PC-9 (cell line): Measurements from ENCODE around the gene HSDL1. TPM values are rescaled to one million over a fixed set of nuclear protein-coding genes. Genes with fewer than 3 reads are reported as not detected.

Source experiments
- BruUV-seq: library from RNA; stranded (reverse); fragments of 400-500 nt; replicated peaks from 2 replicates; lab custom pipeline; 2021; lab: Mats Ljungman, UMichigan
- CTCF ChIA-PET: fragments of 300-600 bp; sonication (Branson Sonifier 250); formaldehyde crosslinking; loops from one replicate; lab custom pipeline; 2022; ENCODE audit warnings: antibody characterized with exemption; lab: Charles Lee
- POLR2A ChIA-PET: fragments of 300-600 bp; sonication (Branson Sonifier 250); formaldehyde crosslinking; loops from one replicate; lab custom pipeline; 2022; ENCODE audit warnings: antibody characterized with exemption; ENCODE audit not compliant: unreplicated experiment; lab: Charles Lee
- DNase-seq, 2 experiments: peaks; one replicate each; pipeline versions ENCODE4 v3.0.0 to v3.0.0-alpha.2; 2015 to 2022; ENCODE audit warnings: mixed read lengths in 1 of 2
- H2AFZ ChIP-seq: fragments of 200-600 bp; sonication (generic); 2 replicates; pipeline ENCODE4 v1.8.1; 2017; ENCODE audit warnings: antibody characterized with exemption
- H3F3A ChIP-seq: fragments of 200-600 bp; sonication (generic); 2 replicates; pipeline ENCODE4 v1.8.1; 2017; ENCODE audit warnings: antibody characterized with exemption, mild to moderate bottlenecking, low read depth; ENCODE audit not compliant: insufficient read depth
- H3K27ac ChIP-seq: fragments of 200-600 bp; sonication (generic); 2 replicates; pipeline ENCODE4 v1.6.1; 2016; ENCODE audit warnings: mixed run types
- H3K27me3 ChIP-seq: fragments of 200-600 bp; sonication (generic); 2 replicates; pipeline ENCODE4 v1.6.1; 2016; ENCODE audit warnings: low read depth, mixed run types; ENCODE audit not compliant: insufficient read depth
- H3K36me3 ChIP-seq: fragments of 200-600 bp; sonication (generic); 2 replicates; pipeline ENCODE4 v1.6.1; 2016; ENCODE audit warnings: low read depth, mixed run types
- H3K4me1 ChIP-seq: fragments of 200-600 bp; sonication (generic); replicated peaks from 2 replicates; pipeline ENCODE4 v1.6.1; 2016; ENCODE audit warnings: mixed run types; ENCODE audit not compliant: insufficient read depth
- H3K4me2 ChIP-seq: fragments of 200-600 bp; sonication (generic); 2 replicates; pipeline ENCODE4 v1.6.1; 2017; ENCODE audit warnings: mixed run types
- H3K4me3 ChIP-seq: fragments of 200-600 bp; sonication (generic); 2 replicates; pipeline ENCODE4 v1.6.1; 2016; ENCODE audit warnings: mixed run types
- H3K79me2 ChIP-seq: fragments of 200-600 bp; sonication (generic); 2 replicates; pipeline ENCODE4 v1.6.1; 2017; ENCODE audit warnings: low read depth, mixed run types
- H3K9me2 ChIP-seq: fragments of 200-600 bp; sonication (generic); 2 replicates; pipeline ENCODE4 v1.8.1; 2017; ENCODE audit warnings: mild to moderate bottlenecking; ENCODE audit not compliant: insufficient read depth
- H3K9me3 ChIP-seq: fragments of 200-600 bp; sonication (generic); 2 replicates; pipeline ENCODE4 v1.8.1; 2016; ENCODE audit warnings: low read depth; ENCODE audit not compliant: insufficient read depth
- H4K20me1 ChIP-seq: fragments of 200-600 bp; sonication (generic); 2 replicates; pipeline ENCODE4 v1.8.1; 2017; ENCODE audit not compliant: insufficient read depth
- CTCF ChIP-seq: fragments of 200-600 bp; sonication (generic); conservative IDR thresholded peaks from 2 replicates; pipeline ENCODE4 v1.6.1; 2017; ENCODE audit warnings: mixed run types, antibody characterized with exemption, mild to moderate bottlenecking, moderate library complexity
- EZH2 ChIP-seq: fragments of 200-600 bp; sonication (generic); IDR thresholded peaks from 2 replicates; pipeline ENCODE4 v1.8.0; 2017; ENCODE audit warnings: antibody characterized with exemption, low read depth
- intact Hi-C: fragments of 100-400 bp; cut with micrococcal nuclease; formaldehyde crosslinking; loops from one replicate; pipeline ENCODE4 v1.10.0; 2022; ENCODE audit not compliant: unreplicated experiment
- total RNA-seq: library from RNA; stranded (reverse); gene quantifications from 2 replicates; pipeline ENCODE4 v1.2.3, GENCODE V29; 2021

The HSDL1 gene
- total RNA-seq, 1 experiment from 2014 or later = 32.1 TPM

GRCh38 chr16:84137769-84138357 lies 7.1 kb downstream of the HSDL1 start:
- Histone ChIP-seq H2AFZ (no peak overlapping the region), H3K9me3 (no peaks in the 10 kb centered on the region), H3F3A (0 out of 2 replicates have a peak, but pooled peaks cover 7% of the 10 kb centered on the region), H3K9me2 (no peaks in the 10 kb centered on the region), H4K20me1 (no peaks in the 10 kb centered on the region), H3K27ac (peak overlapping the region; percentile 54; the same call in 1 of the 2 replicates), H3K27me3 (no peaks in the 10 kb centered on the region), H3K36me3 (no peaks in the 10 kb centered on the region; the same call in 1 of the 2 replicates), H3K4me3 (no peak overlapping the region), H3K4me1 (peaks cover 21% of the 10 kb centered on the region), H3K4me2 (peak overlapping the region; percentile 67), H3K79me2 (peaks cover 49% of the 10 kb centered on the region)
- POLR2A ChIA-PET = interaction anchor here (0.6 kb wide), 1 partner anchor 22 kb away, joined by 3 read pairs; no protein-coding TSS in a partner anchor
- intact Hi-C loops = loop anchor here (1.0 kb wide), 1 partner anchor 19 kb away; no protein-coding TSS in a partner anchor
- TF ChIP-seq CTCF = no peak
- TF ChIP-seq EZH2 = no peak
- CTCF ChIA-PET = interaction anchor here (0.6 to 0.7 kb wide), 2 partner anchors 33 to 53 kb away, joined by 3 to 5 read pairs; no protein-coding TSS in a partner anchor
- no TSS peak for BruUV-seq
- DNase-seq = no peak

GRCh38 chr16:84137287-84137686 lies 7.7 kb downstream of the HSDL1 start:
- no peaks in the 10 kb centered on the region; the same call in 1 of the 2 replicates for H3K36me3 ChIP-seq
- intact Hi-C loops = no loop called here
- no peak for DNase-seq
- H3K4me2 ChIP-seq = no peak overlapping the region
- H4K20me1 ChIP-seq = no peaks in the 10 kb centered on the region
- H3K27ac ChIP-seq = no peak overlapping the region
- H3K9me3 ChIP-seq = no peaks in the 10 kb centered on the region
- peaks cover 21% of the 10 kb centered on the region for H3K4me1 ChIP-seq
- H3K27me3 ChIP-seq = no peaks in the 10 kb centered on the region
- 0 out of 2 replicates have a peak, but pooled peaks cover 7% of the 10 kb centered on the region for H3F3A ChIP-seq
- peaks cover 43% of the 10 kb centered on the region for H3K79me2 ChIP-seq
- no peak overlapping the region for H2AFZ ChIP-seq
- no peak overlapping the region for H3K4me3 ChIP-seq
- no TSS peak for BruUV-seq
- POLR2A ChIA-PET = no interaction called here
- TF ChIP-seq CTCF = no peak
- TF ChIP-seq EZH2 = no peak
- H3K9me2 ChIP-seq = no peaks in the 10 kb centered on the region
- CTCF ChIA-PET = interaction anchor here (0.7 kb wide), 1 partner anchor 53 kb away, joined by 3 read pairs; no protein-coding TSS in a partner anchor

GRCh38 chr16:84136331-84137125 lies 8.4 kb downstream of the HSDL1 start:
- no TSS peak for BruUV-seq
- Histone ChIP-seq H3K79me2 (peaks cover 37% of the 10 kb centered on the region), H3F3A (0 out of 2 replicates have a peak, but pooled peaks cover 7% of the 10 kb centered on the region), H2AFZ (no peak overlapping the region), H3K4me3 (no peak overlapping the region), H3K4me2 (no peak overlapping the region), H3K27me3 (no peaks in the 10 kb centered on the region), H3K9me2 (no peaks in the 10 kb centered on the region), H4K20me1 (no peaks in the 10 kb centered on the region), H3K9me3 (no peaks in the 10 kb centered on the region), H3K36me3 (no peaks in the 10 kb centered on the region; the same call in 1 of the 2 replicates), H3K4me1 (peaks cover 21% of the 10 kb centered on the region), H3K27ac (no peak overlapping the region)
- no peak for DNase-seq
- TF ChIP-seq CTCF = no peak
- TF ChIP-seq EZH2 = no peak
- intact Hi-C loops = no loop called here
- POLR2A ChIA-PET = no interaction called here
- CTCF ChIA-PET = interaction anchor here (0.6 kb wide), 1 partner anchor 707 kb away, joined by 3 read pairs; no protein-coding TSS in a partner anchor
